ENCODE measurements around the gene TMEM106C.
"Not testable (repeated sequence)": the region's sequence is repeated elsewhere in the genome, so short reads cannot be mapped to it uniquely, and the experiment has no call there.

The TMEM106C gene

DNA sequence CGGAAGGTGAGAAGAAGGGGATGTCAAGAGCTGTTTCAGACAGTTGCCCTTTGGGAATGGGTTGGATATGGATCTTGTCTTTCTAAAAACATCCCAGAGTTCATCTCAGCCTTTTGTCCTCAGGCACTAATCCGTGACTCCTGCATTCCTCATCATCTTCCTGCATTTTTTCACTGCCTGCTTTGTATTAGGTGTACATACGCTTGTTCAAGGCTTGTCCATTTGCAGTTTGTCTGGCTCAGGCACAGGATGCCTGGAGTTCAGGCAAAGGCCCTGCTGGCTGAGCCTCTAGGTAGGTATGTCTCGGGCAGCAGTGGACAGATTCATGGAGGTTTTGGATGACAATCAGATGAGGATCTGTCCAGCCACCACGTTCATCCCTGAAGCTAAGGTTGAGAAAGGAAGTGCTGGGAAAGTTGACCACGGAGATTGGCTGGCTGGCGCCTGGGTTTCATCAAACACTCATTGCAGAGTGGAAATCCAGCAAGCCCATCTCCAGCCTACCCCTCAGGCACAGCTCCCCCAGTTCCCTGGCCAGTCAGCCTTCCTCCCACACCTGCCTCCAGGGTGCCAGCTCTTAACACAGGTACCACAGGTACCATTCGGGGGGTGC lies 12.4 kb upstream of the TMEM106C start:
- no peaks in the 10 kb centered on the region for H3K36me3 ChIP-seq
- H3K4me3 ChIP-seq (ENCODE audit: low read depth, low read length): no peak overlapping the region
- no peak for TF ChIP-seq CTCF (IDR thresholded peaks at IDR 0.05; ENCODE audit: low read depth, low read length)
- H3K9me3 ChIP-seq (ENCODE audit: severe bottlenecking): no peaks in the 10 kb centered on the region
- H3K27ac ChIP-seq: no peak overlapping the region
- no peak for DNase-seq
- H3K27me3 ChIP-seq (ENCODE audit: insufficient read depth, low read depth, severe bottlenecking): no peaks in the 10 kb centered on the region

DNA sequence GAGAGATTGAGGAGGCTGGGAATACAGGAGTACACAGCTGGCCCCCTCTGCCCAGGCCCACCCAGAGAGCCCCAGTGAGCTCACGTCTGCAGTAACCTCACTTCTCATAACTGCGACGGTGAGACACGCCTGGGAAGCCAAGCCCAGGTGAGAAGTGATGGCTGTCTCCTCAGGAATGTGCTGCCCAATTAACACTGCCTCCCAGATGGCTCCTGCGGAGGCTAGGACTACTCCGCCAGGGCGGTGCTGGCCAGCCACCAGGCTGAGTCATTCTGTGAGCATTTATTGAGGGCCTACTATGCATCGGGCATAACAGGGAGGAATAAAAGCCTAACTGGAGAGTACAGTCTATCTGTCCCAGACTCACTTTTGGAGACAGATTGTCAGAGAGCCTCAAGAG lies 9.3 kb upstream of the TMEM106C start:
- H3K4me3 ChIP-seq (ENCODE audit: low read depth, low read length): no peak overlapping the region
- H3K27ac ChIP-seq: no peak overlapping the region
- no peak for TF ChIP-seq CTCF (IDR thresholded peaks at IDR 0.05; ENCODE audit: low read depth, low read length)
- no peaks in the 10 kb centered on the region for H3K27me3 ChIP-seq (ENCODE audit: insufficient read depth, low read depth, severe bottlenecking)
- H3K36me3 ChIP-seq: no peaks in the 10 kb centered on the region
- DNase-seq: no peak
- H3K9me3 ChIP-seq (ENCODE audit: severe bottlenecking): peaks cover 9% of the 10 kb centered on the region

DNA sequence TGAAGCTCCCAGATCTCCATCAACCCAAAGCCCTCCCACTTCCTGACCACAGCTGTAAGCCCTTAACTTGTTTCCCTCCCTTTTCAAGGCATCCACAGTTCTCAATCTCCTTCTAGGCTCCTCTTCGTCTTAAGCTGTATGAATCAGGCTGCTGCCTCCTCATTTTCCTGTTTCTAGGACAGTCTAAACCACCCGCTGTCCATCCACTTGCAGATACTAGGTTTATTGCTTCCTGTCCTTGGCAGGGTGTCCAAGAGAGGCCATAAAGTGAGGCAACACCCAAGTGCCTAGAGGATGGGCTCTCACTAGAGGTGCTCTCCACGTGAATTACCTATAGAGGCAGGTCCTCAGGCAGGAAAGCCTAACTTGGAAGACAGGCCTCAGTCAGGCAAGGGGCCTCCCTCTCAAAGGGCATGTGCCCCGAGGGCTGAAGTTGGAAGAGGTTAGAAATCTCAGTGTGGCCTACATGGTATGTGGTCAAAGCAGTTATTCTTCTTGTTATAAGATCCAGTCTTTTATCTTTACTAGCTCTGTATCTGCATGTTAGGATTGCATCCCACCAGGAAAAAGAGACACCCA lies 8.8 kb upstream of the TMEM106C start:
- no peak overlapping the region for H3K4me3 ChIP-seq (ENCODE audit: low read depth, low read length)
- DNase-seq: no peak
- TF ChIP-seq CTCF (IDR thresholded peaks at IDR 0.05; ENCODE audit: low read depth, low read length): no peak
- no peaks in the 10 kb centered on the region for H3K27me3 ChIP-seq (ENCODE audit: insufficient read depth, low read depth, severe bottlenecking)
- H3K36me3 ChIP-seq: no peaks in the 10 kb centered on the region
- H3K27ac ChIP-seq: no peak overlapping the region
- peaks cover 9% of the 10 kb centered on the region for H3K9me3 ChIP-seq (ENCODE audit: severe bottlenecking)

DNA sequence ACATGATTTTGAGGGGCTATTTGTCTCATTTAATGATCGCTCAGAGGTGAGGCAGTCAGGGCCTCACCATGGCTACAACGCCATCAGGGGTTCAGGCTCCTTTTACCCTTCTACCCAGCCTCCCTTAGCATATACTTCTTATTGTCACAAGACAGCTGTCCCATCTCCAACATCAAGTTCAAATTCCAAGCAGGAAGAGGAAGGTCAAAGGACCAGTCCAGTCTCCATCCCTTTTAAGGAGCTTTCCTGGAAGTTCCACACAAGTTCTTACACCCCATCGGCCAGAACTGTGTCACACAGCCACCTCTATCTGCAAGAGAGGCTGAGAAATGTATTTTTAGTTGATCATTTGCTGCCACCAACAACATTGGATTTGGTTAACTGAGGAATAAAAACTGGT lies 8.3 kb upstream of the TMEM106C start:
- no peaks in the 10 kb centered on the region for H3K27me3 ChIP-seq (ENCODE audit: insufficient read depth, low read depth, severe bottlenecking)
- no peak overlapping the region for H3K4me3 ChIP-seq (ENCODE audit: low read depth, low read length)
- peaks cover 9% of the 10 kb centered on the region for H3K9me3 ChIP-seq (ENCODE audit: severe bottlenecking)
- TF ChIP-seq CTCF (IDR thresholded peaks at IDR 0.05; ENCODE audit: low read depth, low read length): no peak
- H3K27ac ChIP-seq: no peak overlapping the region
- DNase-seq: no peak
- no peaks in the 10 kb centered on the region for H3K36me3 ChIP-seq

DNA sequence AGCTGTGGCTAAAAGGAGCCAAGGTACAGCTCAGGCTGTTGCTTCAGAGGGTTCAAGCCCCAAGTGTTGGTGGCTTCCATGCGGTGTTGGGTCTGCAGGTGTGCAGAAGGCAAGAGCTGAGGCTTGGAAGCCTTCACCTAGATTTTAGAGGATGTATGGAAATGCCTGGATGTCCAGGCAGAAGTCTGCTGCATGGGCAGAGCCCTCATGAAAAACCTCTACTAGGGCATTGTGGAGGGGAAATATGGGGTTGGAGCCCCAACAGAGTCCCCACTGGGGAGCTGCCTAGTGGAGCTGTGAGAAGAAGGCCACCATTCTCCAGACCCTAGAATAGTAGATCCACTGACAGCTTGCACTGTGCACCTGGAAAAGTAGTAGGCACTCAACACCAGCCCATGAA lies 5.7 kb upstream of the TMEM106C start:
- H3K4me3 ChIP-seq (ENCODE audit: low read depth, low read length): not testable (repeated sequence)

DNA sequence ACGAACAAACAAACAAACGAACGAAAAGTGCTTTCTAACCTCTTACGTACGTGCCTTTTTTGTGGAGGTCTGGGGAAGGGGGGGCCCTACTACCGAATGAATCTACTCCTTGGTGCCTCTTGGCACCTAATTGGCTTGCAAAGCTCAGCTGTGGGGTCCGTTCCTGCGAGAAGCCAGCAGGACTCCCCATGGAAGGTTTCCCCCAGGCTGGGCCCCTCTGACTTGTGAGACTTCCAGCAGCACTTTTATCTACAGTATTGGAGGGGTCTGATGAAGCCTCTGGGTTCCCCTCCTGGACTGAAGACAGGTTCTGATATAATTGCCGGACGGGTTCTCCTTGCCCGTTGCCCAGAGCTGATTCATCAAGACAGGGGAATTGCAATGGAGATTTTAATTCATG lies 1.2 kb upstream of the TMEM106C start:
- TF ChIP-seq CTCF (IDR thresholded peaks at IDR 0.05; ENCODE audit: low read depth, low read length): no peak
- Histone ChIP-seq H3K9me3 (ENCODE audit: severe bottlenecking) (peaks cover 9% of the 10 kb centered on the region), H3K27me3 (ENCODE audit: insufficient read depth, low read depth, severe bottlenecking) (no peaks in the 10 kb centered on the region), H3K4me3 (ENCODE audit: low read depth, low read length) (no peak overlapping the region), H3K36me3 (peaks cover 22% of the 10 kb centered on the region), H3K27ac (no peak overlapping the region)
- DNase-seq: no peak

More for the DNA sequence above, 5.7 kb upstream of the TMEM106C start:
- H3K27me3 ChIP-seq (ENCODE audit: insufficient read depth, low read depth, severe bottlenecking); DNase-seq; H3K27ac ChIP-seq; H3K36me3 ChIP-seq; H3K9me3 ChIP-seq (ENCODE audit: severe bottlenecking): not testable (repeated sequence)

All from WERI-Rb-1 (cell line).